Suprapubic skin (tissue), 4 donors: Measurements from ENCODE around the gene PDE6C. TPM values are rescaled to one million over a fixed set of nuclear protein-coding genes. Genes with fewer than 3 reads are reported as not detected.

Experiments
- DNase-seq, 2 donors: peaks; one replicate each; pipeline ENCODE4 v3.0.0-alpha.2; 2019; ENCODE audit warnings: low spot score in 2 of 2
- H3K27ac ChIP-seq: fragments of 200-600 bp; sonication (generic); one replicate; pipeline ENCODE4 v1.5.1; 2019
- H3K27me3 ChIP-seq: fragments of 200-600 bp; sonication (generic); one replicate; pipeline ENCODE4 v1.5.1; 2019
- H3K36me3 ChIP-seq: fragments of 200-600 bp; sonication (generic); one replicate; pipeline ENCODE4 v1.5.1; 2019
- H3K4me1 ChIP-seq: fragments of 200-600 bp; sonication (generic); one replicate; pipeline ENCODE4 v1.5.1; 2019
- H3K4me3 ChIP-seq: fragments of 200-600 bp; sonication (generic); one replicate; pipeline ENCODE4 v1.5.1; 2019; ENCODE audit warnings: mild to moderate bottlenecking
- H3K9me3 ChIP-seq: fragments of 200-600 bp; sonication (generic); one replicate; pipeline ENCODE4 v1.5.1; 2019
- CTCF ChIP-seq, 2 donors: fragments of 200-600 bp in 1 of 2; fragments of 450-650 bp in 1 of 2; sonication (generic) in 1 of 2; IDR thresholded peaks; one replicate each; pipeline ENCODE4 v1.5.1; 2016 to 2019; ENCODE audit warnings: antibody characterized with exemption in 2 of 2, mild to moderate bottlenecking in 1 of 2, moderate library complexity in 1 of 2
- EP300 ChIP-seq: sonication (generic); formaldehyde crosslinking; IDR thresholded peaks from one replicate; pipeline ENCODE4 v1.6.1; 2017; ENCODE audit warnings: antibody characterized with exemption
- POLR2A ChIP-seq, 2 donors: fragments of 450-650 bp; IDR thresholded peaks; one replicate each; pipeline ENCODE4 v1.6.1; 2017; ENCODE audit warnings: antibody characterized with exemption in 2 of 2, mild to moderate bottlenecking in 2 of 2, moderate library complexity in 2 of 2
- POLR2AphosphoS5 ChIP-seq, 3 donors: sonication (generic); formaldehyde crosslinking; IDR thresholded peaks; one replicate each; pipeline ENCODE4 v1.6.1; 2017; ENCODE audit warnings: antibody characterized with exemption in 3 of 3
- WGBS: methylation state at CpG from one replicate; pipeline ENCODE4 v1.1.5; 2018; 5-methylcytosine and 5-hydroxymethylcytosine counted together
- total RNA-seq, 4 donors: library from RNA; depleted of rRNA; stranded (reverse); fragments of >200 nt; gene quantifications; one replicate each; pipeline ENCODE4 v1.1.0, GENCODE V29; 2016

The PDE6C gene
- total RNA-seq, 4 donors from 2014 or later, result not detected

DNA sequence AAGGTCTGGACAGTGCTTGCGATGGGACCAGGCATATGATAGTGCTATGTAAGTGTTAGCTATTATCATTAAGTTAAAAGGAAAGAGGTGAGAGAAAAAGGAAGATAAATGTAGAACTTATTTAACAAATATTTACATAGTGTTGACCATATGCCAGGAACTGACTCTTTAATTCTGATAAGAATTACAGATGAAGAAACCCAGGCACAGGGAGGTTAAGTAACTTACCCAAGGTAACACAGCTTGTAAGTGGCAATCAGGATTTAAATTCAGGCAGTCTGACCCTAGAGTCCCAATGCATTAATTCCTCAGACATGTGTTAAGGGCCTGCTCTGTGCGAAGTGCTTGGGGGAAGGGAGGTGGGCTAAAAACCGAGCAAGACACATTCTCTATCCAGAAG is 34.8 kb upstream of the PDE6C start:
- no peak for DNase-seq
- no peaks in the 10 kb centered on the region for H3K4me1 ChIP-seq
- no peak overlapping the region for H3K27ac ChIP-seq
- H3K27me3 ChIP-seq, result peaks cover 3% of the 10 kb centered on the region
- no peaks in the 10 kb centered on the region for H3K9me3 ChIP-seq
- TF ChIP-seq CTCF (IDR thresholded peaks at IDR 0.05), result no peak
- WGBS, result 88% methylated on average over 3 of the region's 3 CpGs
- no peak overlapping the region for H3K4me3 ChIP-seq
- no peaks in the 10 kb centered on the region for H3K36me3 ChIP-seq

GRCh38 chr10:93579089-93579488 is 33.2 kb upstream of the PDE6C start:
- Histone ChIP-seq H3K27ac (no peak overlapping the region), H3K9me3 (no peaks in the 10 kb centered on the region), H3K27me3 (peaks cover 3% of the 10 kb centered on the region), H3K4me1 (no peaks in the 10 kb centered on the region), H3K4me3 (no peak overlapping the region), H3K36me3 (no peaks in the 10 kb centered on the region)
- DNase-seq, result no peak
- 83% methylated on average over 7 of the region's 7 CpGs for WGBS
- TF ChIP-seq POLR2AphosphoS5 (IDR thresholded peaks at IDR 0.05), result no peak
- no peak for TF ChIP-seq POLR2A (IDR thresholded peaks at IDR 0.05)

DNA sequence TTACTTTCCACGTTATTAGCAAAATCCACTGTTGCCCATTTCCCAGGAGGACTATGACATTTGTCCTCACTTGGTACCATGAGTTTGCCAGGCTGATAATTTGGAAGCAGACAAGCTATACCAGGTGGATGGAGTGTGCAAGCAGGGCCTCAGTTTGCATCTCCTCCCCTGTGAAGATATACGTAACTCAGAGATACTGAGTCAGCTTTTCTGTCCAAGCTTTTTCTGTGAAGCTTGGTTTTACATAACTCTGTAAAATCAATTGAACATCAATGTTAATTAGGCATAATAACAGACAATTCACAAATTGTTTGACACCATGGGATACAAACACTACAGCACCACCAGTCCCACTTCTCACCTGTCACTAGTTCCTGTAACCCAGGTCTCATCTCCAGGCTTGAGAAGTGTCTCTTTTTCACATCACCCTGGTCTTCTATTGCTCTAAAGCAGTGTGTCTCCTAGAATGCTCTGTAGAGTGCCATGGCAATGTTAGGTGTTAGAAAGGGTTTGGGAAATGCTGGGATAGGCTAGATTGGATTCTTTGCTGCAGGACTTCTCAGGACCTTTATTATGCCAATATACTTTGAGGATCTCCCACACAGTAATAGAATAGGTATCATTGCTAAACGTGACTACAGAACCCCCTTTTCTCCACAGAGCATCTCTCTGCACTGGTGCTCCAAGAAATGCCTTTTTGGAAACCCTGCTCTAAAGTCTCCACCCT is 32.2 kb upstream of the PDE6C start:
- Histone ChIP-seq H3K4me3 (no peak overlapping the region), H3K27me3 (peaks cover 3% of the 10 kb centered on the region), H3K9me3 (no peaks in the 10 kb centered on the region), H3K4me1 (no peaks in the 10 kb centered on the region), H3K36me3 (no peaks in the 10 kb centered on the region), H3K27ac (no peak overlapping the region)
- no peak for DNase-seq
- 80% methylated on average over 3 of the region's 3 CpGs for WGBS
- TF ChIP-seq EP300 (no peak), CTCF (IDR thresholded peaks at IDR 0.05) (no peak), POLR2A (IDR thresholded peaks at IDR 0.05) (no peak), POLR2AphosphoS5 (IDR thresholded peaks at IDR 0.05) (no peak)

DNA sequence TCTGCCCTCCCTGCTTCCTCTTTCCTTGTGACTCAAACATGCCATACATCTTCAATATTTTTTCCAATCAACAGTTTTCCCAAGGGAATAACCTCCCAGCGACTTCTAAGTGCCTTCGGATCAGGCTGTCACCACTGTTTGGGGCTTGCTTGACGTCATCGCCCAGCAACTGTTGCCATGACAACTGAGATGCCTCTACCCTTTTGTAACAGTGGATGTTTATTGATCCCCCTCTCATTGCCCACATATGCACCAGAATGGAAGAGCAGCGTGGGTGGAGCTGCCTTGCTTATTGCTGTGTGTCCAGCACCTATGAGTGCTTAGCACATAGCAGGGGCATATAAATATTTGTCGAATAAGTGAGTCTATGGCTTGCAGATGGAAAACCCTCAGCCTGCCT is 31.5 kb upstream of the PDE6C start:
- Histone ChIP-seq H3K9me3 (no peaks in the 10 kb centered on the region), H3K36me3 (no peaks in the 10 kb centered on the region), H3K27ac (no peak overlapping the region), H3K4me3 (no peak overlapping the region), H3K27me3 (peaks cover 3% of the 10 kb centered on the region), H3K4me1 (no peaks in the 10 kb centered on the region)
- 51% methylated on average over 6 of the region's 6 CpGs for WGBS
- TF ChIP-seq EP300, result no peak
- TF ChIP-seq POLR2A (IDR thresholded peaks at IDR 0.05), result no peak
- no peak for TF ChIP-seq POLR2AphosphoS5 (IDR thresholded peaks at IDR 0.05)
- TF ChIP-seq CTCF (IDR thresholded peaks at IDR 0.05), result no peak
- no peak for DNase-seq

DNA sequence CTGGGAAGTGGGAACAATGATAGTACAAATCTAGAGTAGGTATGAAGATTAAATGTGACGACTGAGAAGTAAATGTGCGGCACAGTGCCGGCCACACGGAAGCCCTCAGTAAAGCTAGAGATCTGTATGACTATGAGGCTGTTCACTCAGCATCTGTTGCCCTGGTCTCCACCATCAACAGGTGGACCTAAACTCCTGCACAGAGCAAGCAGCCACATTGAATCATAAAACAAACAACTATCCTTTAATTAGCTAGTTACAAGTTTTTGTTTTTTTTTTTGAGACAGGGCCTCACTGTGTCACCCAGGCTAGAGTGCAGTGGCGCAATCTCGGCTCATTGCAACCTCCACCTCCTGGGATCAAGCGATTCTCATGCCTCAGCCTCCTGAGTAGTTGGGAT is 27.9 kb upstream of the PDE6C start:
- peaks cover 3% of the 10 kb centered on the region for H3K27me3 ChIP-seq
- no peak overlapping the region for H3K27ac ChIP-seq
- TF ChIP-seq EP300 (no peak), POLR2AphosphoS5 (IDR thresholded peaks at IDR 0.05) (no peak), CTCF (IDR thresholded peaks at IDR 0.05) (no peak), POLR2A (IDR thresholded peaks at IDR 0.05) (no peak)
- no peaks in the 10 kb centered on the region for H3K4me1 ChIP-seq
- no peaks in the 10 kb centered on the region for H3K9me3 ChIP-seq
- no peaks in the 10 kb centered on the region for H3K36me3 ChIP-seq
- WGBS, result 88% methylated on average over 7 of the region's 7 CpGs
- peak in 1 of 2 donors; percentile 23 for DNase-seq
- H3K4me3 ChIP-seq, result no peak overlapping the region
